Breast epithelium (tissue), 4 donors: Measurements from ENCODE around the gene ECEL1. TPM values are rescaled to one million over a fixed set of nuclear protein-coding genes. Genes with fewer than 3 reads are reported as not detected.

Experiments used
- DNase-seq, 2 donors: peaks; one replicate each; pipeline ENCODE4 v3.0.0-alpha.2; 2019; ENCODE audit warnings: low spot score in 2 of 2
- H3K27ac ChIP-seq, 2 donors: fragments of 200-600 bp; sonication (generic) in 1 of 2; one replicate each; pipeline ENCODE4 v1.5.1; 2016 to 2019; ENCODE audit warnings: mild to moderate bottlenecking in 1 of 2
- H3K27me3 ChIP-seq, 2 donors: fragments of 200-600 bp; sonication (generic) in 1 of 2; one replicate each; pipeline versions ENCODE4 v1.5.1 to v1.6.0; 2017 to 2019; ENCODE audit warnings: control low read depth in 1 of 2, mild to moderate bottlenecking in 1 of 2
- H3K36me3 ChIP-seq: fragments of 200-600 bp; one replicate; pipeline ENCODE4 v1.5.1; 2019
- H3K4me1 ChIP-seq, 2 donors: fragments of 200-600 bp; sonication (generic); one replicate each; pipeline ENCODE4 v1.5.1; 2016 to 2019; ENCODE audit warnings: control low read depth in 1 of 2
- H3K4me3 ChIP-seq, 3 donors: fragments of 200-600 bp; sonication (generic); 1 replicate in 2 of 3; 2 replicates in 1 of 3; pipeline ENCODE4 v1.5.1; 2016 to 2019; ENCODE audit warnings: mild to moderate bottlenecking in 3 of 3, moderate library complexity in 2 of 3
- H3K9me3 ChIP-seq, 2 donors: fragments of 200-600 bp; sonication (generic) in 1 of 2; one replicate each; pipeline ENCODE4 v1.5.1; 2016 to 2019; ENCODE audit warnings: control low read depth in 1 of 2
- CTCF ChIP-seq, 3 donors: fragments of 450-650 bp; IDR thresholded peaks; one replicate each; pipeline ENCODE4 v1.5.1; 2016 to 2017; ENCODE audit warnings: antibody characterized with exemption in 3 of 3, mild to moderate bottlenecking in 3 of 3, moderate library complexity in 3 of 3
- POLR2A ChIP-seq: fragments of 450-650 bp; IDR thresholded peaks from one replicate; pipeline ENCODE4 v1.6.1; 2016; ENCODE audit warnings: antibody characterized with exemption, mild to moderate bottlenecking, moderate library complexity
- POLR2AphosphoS5 ChIP-seq, 3 donors: sonication (generic); formaldehyde crosslinking; IDR thresholded peaks; one replicate each; pipeline ENCODE4 v1.6.1; 2017; ENCODE audit warnings: antibody characterized with exemption in 3 of 3
- intact Hi-C: fragments of 100-400 bp; cut with DNase I; formaldehyde crosslinking; loops from one replicate; pipeline ENCODE4 v1.15.1; 2023; ENCODE audit warnings: low total_unique reads
- total RNA-seq, 3 donors: library from RNA; depleted of rRNA; stranded (reverse); fragments of >200 nt; gene quantifications; one replicate each; pipeline ENCODE4 v1.1.0, GENCODE V29; 2016

ECEL1 gene
- total RNA-seq, 3 donors from 2014 or later = 0.15 to 2.3 (median 0.48) TPM

GRCh38 chr2:232497348-232497747 lies 9.7 kb upstream of the ECEL1 start:
- H3K9me3 ChIP-seq = no peaks in the 10 kb centered on the region
- no peak for DNase-seq
- no peak overlapping the region for H3K4me3 ChIP-seq
- no peaks in the 10 kb centered on the region for H3K27me3 ChIP-seq
- intact Hi-C loops = no loop called here
- no peaks in the 10 kb centered on the region for H3K36me3 ChIP-seq
- no peaks in the 10 kb centered on the region for H3K4me1 ChIP-seq
- no peak overlapping the region for H3K27ac ChIP-seq
- TF ChIP-seq POLR2A (no peak), POLR2AphosphoS5 (IDR thresholded peaks at IDR 0.05) (no peak), CTCF (IDR thresholded peaks at IDR 0.05) (no peak)

GRCh38 chr2:232496501-232497270 lies 9.1 kb upstream of the ECEL1 start:
- H3K9me3 ChIP-seq = no peaks in the 10 kb centered on the region
- no peak overlapping the region for H3K4me3 ChIP-seq
- intact Hi-C loops = no loop called here
- no peaks in the 10 kb centered on the region for H3K27me3 ChIP-seq
- no peaks in the 10 kb centered on the region for H3K4me1 ChIP-seq
- no peaks in the 10 kb centered on the region for H3K36me3 ChIP-seq
- DNase-seq = no peak
- H3K27ac ChIP-seq = no peak overlapping the region
- no peak for TF ChIP-seq POLR2A
- no peak for TF ChIP-seq CTCF (IDR thresholded peaks at IDR 0.05)
- no peak for TF ChIP-seq POLR2AphosphoS5 (IDR thresholded peaks at IDR 0.05)

GRCh38 chr2:232495292-232495691 lies 7.7 kb upstream of the ECEL1 start:
- no peak overlapping the region for H3K27ac ChIP-seq
- intact Hi-C loops = no loop called here
- no peaks in the 10 kb centered on the region for H3K36me3 ChIP-seq
- H3K27me3 ChIP-seq = no peaks in the 10 kb centered on the region
- H3K9me3 ChIP-seq = no peaks in the 10 kb centered on the region
- DNase-seq = no peak
- TF ChIP-seq POLR2A (no peak), CTCF (IDR thresholded peaks at IDR 0.05) (no peak), POLR2AphosphoS5 (IDR thresholded peaks at IDR 0.05) (no peak)
- no peak overlapping the region for H3K4me3 ChIP-seq
- no peaks in the 10 kb centered on the region for H3K4me1 ChIP-seq

GRCh38 chr2:232494542-232494941 lies 6.9 kb upstream of the ECEL1 start:
- Histone ChIP-seq H3K36me3 (no peaks in the 10 kb centered on the region), H3K4me1 (no peaks in the 10 kb centered on the region), H3K4me3 (no peak overlapping the region), H3K27ac (no peak overlapping the region), H3K27me3 (no peaks in the 10 kb centered on the region), H3K9me3 (no peaks in the 10 kb centered on the region)
- intact Hi-C loops = no loop called here
- no peak for TF ChIP-seq POLR2AphosphoS5 (IDR thresholded peaks at IDR 0.05)
- TF ChIP-seq POLR2A = no peak
- no peak for TF ChIP-seq CTCF (IDR thresholded peaks at IDR 0.05)
- no peak for DNase-seq

GRCh38 chr2:232493701-232494474 lies 6.3 kb upstream of the ECEL1 start:
- no peaks in the 10 kb centered on the region for H3K36me3 ChIP-seq
- intact Hi-C loops = loop anchor here (1.0 kb wide), 1 partner anchor 19 kb away; no protein-coding TSS in a partner anchor
- no peaks in the 10 kb centered on the region for H3K4me1 ChIP-seq
- TF ChIP-seq CTCF (IDR thresholded peaks at IDR 0.05) (no peak), POLR2AphosphoS5 (IDR thresholded peaks at IDR 0.05) (no peak), POLR2A (no peak)
- no peak for DNase-seq
- no peaks in the 10 kb centered on the region for H3K9me3 ChIP-seq
- H3K27ac ChIP-seq = no peak overlapping the region
- H3K4me3 ChIP-seq = no peak overlapping the region
- no peaks in the 10 kb centered on the region for H3K27me3 ChIP-seq
